ENCODE data around the gene EVA1C. TPM values are rescaled to one million over a fixed set of nuclear protein-coding genes. Genes with fewer than 3 reads are reported as not detected.

EVA1C gene
- total and polyA plus RNA-seq, 7 donors, result 5.5 to 10.7 (median 6.1) TPM

- intact Hi-C loops (cut with DNase I), result no loop called here
- WGBS, 3 donors, result 75 to 77% (median 76%) methylated on average over 6 of the region's 6 CpGs
- no peak for ATAC-seq
- no peak for TF ChIP-seq CTCF (IDR thresholded peaks at IDR 0.05)
- no peaks in the 10 kb centered on the region for H3K4me1 ChIP-seq
- H3K9me3 ChIP-seq, result no peaks in the 10 kb centered on the region
- DNase-seq, result no peak
- H3K27ac ChIP-seq, result no peak overlapping the region
- no peaks in the 10 kb centered on the region for H3K27me3 ChIP-seq (ENCODE audit: insufficient read depth in 3 of 3, low read length in 2 of 3)
- no peak overlapping the region for H3K4me3 ChIP-seq
- peaks cover 0 to 28% of the 10 kb centered on the region in 2 donors for H3K36me3 ChIP-seq (ENCODE audit: insufficient read depth in 1 of 2, low read depth in 1 of 2)
Observed at GRCh38 chr21:32468681-32469111, 56.2 kb downstream of the EVA1C start.

- intact Hi-C loops (cut with DNase I), result no loop called here
- WGBS, 3 donors, result 83 to 91% (median 84%) methylated on average over 5 of the region's 5 CpGs
- H3K4me3 ChIP-seq, result no peak overlapping the region
- DNase-seq, result no peak
- H3K36me3 ChIP-seq (ENCODE audit: insufficient read depth in 1 of 2, low read depth in 1 of 2), result peaks cover 0 to 28% of the 10 kb centered on the region in 2 donors
- no peak for TF ChIP-seq CTCF (IDR thresholded peaks at IDR 0.05)
- H3K27me3 ChIP-seq (ENCODE audit: insufficient read depth in 3 of 3, low read length in 2 of 3), result no peaks in the 10 kb centered on the region
- no peaks in the 10 kb centered on the region for H3K4me1 ChIP-seq
- no peak for ATAC-seq
- H3K9me3 ChIP-seq, result no peaks in the 10 kb centered on the region
- H3K27ac ChIP-seq, result no peak overlapping the region
Observed at GRCh38 chr21:32469628-32470027, 57.1 kb downstream of the EVA1C start.

GRCh38 chr21:32470206-32470605 is 57.7 kb downstream of the EVA1C start:
- H3K4me3 ChIP-seq, result no peak overlapping the region
- 80 to 88% (median 86%) methylated on average over 8 to 9 of the region's 9 CpGs for WGBS, 3 donors
- ATAC-seq (no peak), DNase-seq (no peak)
- no peak overlapping the region for H3K27ac ChIP-seq
- H3K36me3 ChIP-seq (ENCODE audit: insufficient read depth in 1 of 2, low read depth in 1 of 2), result peaks cover 0 to 28% of the 10 kb centered on the region in 2 donors
- intact Hi-C loops (cut with DNase I), result no loop called here
- H3K4me1 ChIP-seq, result no peaks in the 10 kb centered on the region
- no peaks in the 10 kb centered on the region for H3K9me3 ChIP-seq
- H3K27me3 ChIP-seq (ENCODE audit: insufficient read depth in 3 of 3, low read length in 2 of 3), result no peaks in the 10 kb centered on the region
- TF ChIP-seq CTCF (IDR thresholded peaks at IDR 0.05), result no peak

DNA sequence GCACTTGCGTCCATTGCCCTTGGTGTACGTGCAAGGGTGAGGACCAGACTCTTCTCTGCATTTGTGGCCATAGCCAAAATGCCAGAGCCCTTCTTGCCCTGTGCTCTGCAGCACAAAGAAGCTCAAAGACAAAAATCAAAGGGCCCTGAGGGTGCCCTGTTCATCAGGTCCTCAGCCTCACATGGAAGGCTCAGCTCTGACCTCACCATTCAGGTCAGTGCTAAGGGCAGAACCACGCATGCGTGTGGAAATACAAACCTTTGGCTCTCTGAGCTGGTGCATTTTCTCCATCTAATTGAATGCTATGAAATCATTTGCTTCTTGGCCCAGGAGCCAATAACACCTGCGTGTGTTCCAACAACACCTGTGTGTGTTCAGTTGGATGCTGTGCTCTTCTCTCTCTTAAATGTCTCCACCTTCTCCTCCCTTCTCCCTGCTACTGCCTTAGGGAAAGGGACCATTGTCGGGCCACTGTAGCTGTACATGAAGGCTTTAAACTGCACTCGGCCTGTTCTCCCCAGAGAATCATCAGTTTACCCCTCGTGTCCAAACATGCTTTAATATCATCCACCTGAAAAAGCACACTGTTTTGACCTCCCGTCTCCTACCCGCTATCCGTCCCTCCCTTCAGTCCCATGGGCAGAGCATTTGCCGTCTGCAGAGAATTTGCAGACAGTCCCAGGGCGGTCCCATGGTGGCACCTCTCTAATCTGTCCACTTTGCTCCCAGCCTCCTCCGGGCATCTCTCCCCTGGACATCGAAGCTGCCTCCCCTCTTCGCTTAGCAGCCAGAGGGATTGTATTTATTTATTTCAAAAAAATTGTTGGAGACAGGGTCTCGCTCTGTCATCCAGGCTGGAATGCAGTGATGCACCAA is 60.6 kb downstream of the EVA1C start:
- intact Hi-C loops (cut with DNase I), result no loop called here
- ATAC-seq (no peak), DNase-seq (no peak)
- no peak overlapping the region for H3K27ac ChIP-seq
- no peaks in the 10 kb centered on the region for H3K4me1 ChIP-seq
- peaks cover 0 to 28% of the 10 kb centered on the region in 2 donors for H3K36me3 ChIP-seq (ENCODE audit: insufficient read depth in 1 of 2, low read depth in 1 of 2)
- 89 to 90% (median 89%) methylated on average over 17 of the region's 17 CpGs for WGBS, 3 donors
- no peak overlapping the region for H3K4me3 ChIP-seq
- no peak for TF ChIP-seq CTCF (IDR thresholded peaks at IDR 0.05)
- no peaks in the 10 kb centered on the region for H3K9me3 ChIP-seq
- no peaks in the 10 kb centered on the region for H3K27me3 ChIP-seq (ENCODE audit: insufficient read depth in 3 of 3, low read length in 2 of 3)

Data from psoas muscle (tissue), 8 donors.